GM21717 (cell line): ENCODE data around the gene ZSCAN16.

Experiments
- ATAC-seq: cut with Tn5 transposase; IDR thresholded peaks from one replicate; pipeline ENCODE4 v1.9.1; 2021; ENCODE audit warnings: mild to moderate bottlenecking, moderate library complexity; ENCODE audit not compliant: unreplicated experiment

ZSCAN16 gene

GRCh38 chr6:28167926-28168325 lies 43.5 kb downstream of the ZSCAN16 start:
- ATAC-seq: no peak

- ATAC-seq: no peak
These were observed 46.9 kb downstream of the ZSCAN16 start for GRCh38 chr6:28171271-28171670.

- ATAC-seq: no peak
These were observed 47.6 kb downstream of the ZSCAN16 start for GRCh38 chr6:28172006-28172405.

- ATAC-seq: no peak
These were observed 52.0 kb downstream of the ZSCAN16 start for GRCh38 chr6:28176373-28176772.
